GM12878 (cell line): ENCODE results near the gene SLC9B1. TPM values are rescaled to one million over a fixed set of nuclear protein-coding genes. Genes with fewer than 3 reads are reported as not detected.
"Not testable (repeated sequence)": the region's sequence is repeated elsewhere in the genome, so short reads cannot be mapped to it uniquely, and the experiment has no call there.

Experiments
- ATAC-seq: fragments of 200-7000 bp; cut with Tn5 transposase; 3 replicates; pipeline ENCODE4 v1.9.1; 2020; ENCODE audit warnings: mild to moderate bottlenecking, moderate library complexity
- BruUV-seq: library from RNA; stranded (reverse); fragments of 400-500 nt; replicated peaks from 2 replicates; lab custom pipeline; 2021; lab: Mats Ljungman, UMichigan
- CTCF ChIA-PET: fragments of 300-600 bp; sonication (Branson Sonifier 250); formaldehyde crosslinking; extraction: SDS; loops from one replicate; lab custom pipeline; 2021; ENCODE audit warnings: inconsistent platforms; lab: Yijun Ruan, JAX
- POLR2A ChIA-PET: fragments of 350-600 bp; formaldehyde crosslinking; extraction: SDS; loops from one replicate; lab custom pipeline; 2021; ENCODE audit warnings: inconsistent platforms; lab: Charles Lee
- RAD21 ChIA-PET: fragments of 300-600 bp; sonication (Branson Sonifier 250); formaldehyde crosslinking; loops from one replicate; lab custom pipeline; 2023; ENCODE audit warnings: antibody characterized with exemption; ENCODE audit not compliant: unreplicated experiment; lab: Charles Lee
- SMC1A ChIA-PET: fragments of 300-600 bp; sonication (Branson Sonifier 250); formaldehyde crosslinking; loops from one replicate; lab custom pipeline; 2023; ENCODE audit not compliant: unreplicated experiment, uncharacterized antibody; lab: Charles Lee
- DNase-seq: peaks from one replicate; pipeline ENCODE4 v3.0.0-alpha.2; 2011; ENCODE audit warnings: low read depth, low spot score
- FAIRE-seq: peaks from 3 replicates; lab custom pipeline; 2011; peaks lifted over from hg19 to GRCh38; lab: Jason Lieb, UNC
- H2AFZ ChIP-seq: 2 replicates; pipeline ENCODE4 v1.6.0; 2011; ENCODE audit warnings: low read depth, low read length, control low read depth; ENCODE audit not compliant: control insufficient read depth
- H3K27ac ChIP-seq: 2 replicates; pipeline ENCODE4 v1.5.1; 2011; ENCODE audit warnings: control low read depth; ENCODE audit not compliant: control insufficient read depth, insufficient read depth
- H3K27me3 ChIP-seq, 2 experiments: replicated peaks in 1 of 2; 2 replicates each; pipeline versions ENCODE4 v1.6.0 to v1.6.1; 2011; ENCODE audit warnings: low read length in 1 of 2; ENCODE audit not compliant: control insufficient read depth in 2 of 2, insufficient read depth in 2 of 2
- H3K36me3 ChIP-seq, 2 experiments: 2 replicates each; pipeline ENCODE4 v1.5.1; 2011; ENCODE audit warnings: low read length in 1 of 2; ENCODE audit not compliant: control insufficient read depth in 2 of 2, insufficient read depth in 2 of 2
- H3K4me1 ChIP-seq: 2 replicates; pipeline ENCODE4 v1.6.1; 2011; ENCODE audit warnings: mild to moderate bottlenecking, low read length, moderate library complexity, mixed read lengths; ENCODE audit not compliant: control insufficient read depth, insufficient read depth
- H3K4me2 ChIP-seq: 2 replicates; pipeline ENCODE4 v1.6.0; 2011; ENCODE audit warnings: control low read depth; ENCODE audit not compliant: control insufficient read depth, insufficient read depth
- H3K4me3 ChIP-seq: fragments of 200-600 bp; sonication (generic); 2 replicates; pipeline ENCODE4 v1.5.1; 2016
- H3K79me2 ChIP-seq: 2 replicates; pipeline ENCODE4 v1.6.0; 2011; ENCODE audit warnings: low read length; ENCODE audit not compliant: control insufficient read depth, insufficient read depth
- H3K9ac ChIP-seq: 2 replicates; pipeline ENCODE4 v1.8.0; 2011; ENCODE audit warnings: low read length, control low read depth, mixed read lengths; ENCODE audit not compliant: control insufficient read depth, insufficient read depth
- H3K9me3 ChIP-seq: replicated peaks from 3 replicates; pipeline ENCODE4 v1.5.1; 2011; ENCODE audit warnings: mild to moderate bottlenecking, low read length; ENCODE audit not compliant: control insufficient read depth, insufficient read depth
- H4K20me1 ChIP-seq: 2 replicates; pipeline ENCODE4 v1.6.0; 2011; ENCODE audit not compliant: control insufficient read depth, insufficient read depth
- ASH2L ChIP-seq: fragments of 300-600, 200-600 bp; sonication (generic); IDR thresholded peaks from 2 replicates; pipeline ENCODE4 v1.6.1; 2017; ENCODE audit warnings: low read depth, mild to moderate bottlenecking, borderline replicate concordance
- BMI1 ChIP-seq: fragments of 450-650 bp; IDR thresholded peaks from 2 replicates; pipeline ENCODE4 v1.6.1; 2016; ENCODE audit warnings: mild to moderate bottlenecking, moderate library complexity, borderline replicate concordance
- CBFB ChIP-seq: IDR thresholded peaks from 2 replicates; pipeline ENCODE4 v1.6.1; 2016; ENCODE audit warnings: antibody characterized with exemption, low read depth
- CREB1 ChIP-seq: IDR thresholded peaks from 2 replicates; pipeline ENCODE4 v1.6.1; 2012; ENCODE audit warnings: low read depth, mild to moderate bottlenecking, inconsistent platforms
- GATAD2B ChIP-seq: fragments of 450-650 bp; conservative IDR thresholded peaks from 2 replicates; pipeline ENCODE4 v1.6.1; 2017; ENCODE audit warnings: low read depth, mild to moderate bottlenecking, moderate library complexity
- JUND ChIP-seq: IDR thresholded peaks from 2 replicates; pipeline ENCODE4 v1.6.1; 2012; ENCODE audit warnings: low read depth, mild to moderate bottlenecking, low read length, improper control_type of control experiment, moderate library complexity
- NR2C2 ChIP-seq: IDR thresholded peaks from 2 replicates; pipeline ENCODE4 v1.6.1; 2011; ENCODE audit warnings: borderline replicate concordance, low read depth; ENCODE audit not compliant: control insufficient read depth, insufficient read length
- POLR2AphosphoS2 ChIP-seq: IDR thresholded peaks from 2 replicates; pipeline ENCODE4 v1.6.1; 2011; ENCODE audit warnings: low read depth, mild to moderate bottlenecking, low read length, improper control_type of control experiment, moderate library complexity
- SMC3 ChIP-seq: IDR thresholded peaks from 2 replicates; pipeline ENCODE4 v1.6.1; 2011; ENCODE audit warnings: low read length, improper control_type of control experiment, borderline replicate concordance
- ZNF274 ChIP-seq: IDR thresholded peaks from one replicate; pipeline ENCODE4 v1.8.0; 2011; ENCODE audit not compliant: insufficient read length, insufficient read depth
- WGBS: methylation state at CpG from one replicate; pipeline ENCODE4 v1.1.6; 2016; ENCODE audit warnings: low lambda C conversion rate; ENCODE audit not compliant: insufficient replicate concordance, insufficient coverage; ENCODE audit errors: missing lambda C conversion rate; 5-methylcytosine and 5-hydroxymethylcytosine counted together
- in situ Hi-C: fragments of 300-500 bp; cut with MboI; formaldehyde crosslinking; loops from 9 replicates; pipeline ENCODE4 v1.14.3; 2018; ENCODE audit warnings: mixed read lengths
- intact Hi-C: fragments of 100-400 bp; cut with micrococcal nuclease; formaldehyde crosslinking; loops from one replicate; pipeline ENCODE4 v1.14.2; 2022; ENCODE audit not compliant: unreplicated experiment
- polyA plus RNA-seq, 11 experiments: library from polyadenylated mRNA; depleted of rRNA in 4 of 11; unstranded in 6 of 11; stranded (reverse) in 5 of 11; fragments of >200 nt; fragmentation: Nextera tagmentation in 4 of 11; fragmentation: Illumina TruSeq in 1 of 11; extraction: Ambion mirVana in 4 of 11; extraction: Trizol in 1 of 11; gene quantifications; 1 replicate in 1 of 11; 2 replicates in 10 of 11; pipeline versions ENCODE4 v1.2.1 to v1.2.3, GENCODE V29; 2011 to 2016; ENCODE audit warnings: inconsistent platforms in 2 of 11, missing spikeins in 2 of 11, low read depth in 1 of 11
- total RNA-seq, 4 experiments: library from RNA; depleted of rRNA in 3 of 4; stranded (reverse); fragments of >200 nt in 3 of 4; fragmentation: Illumina TruSeq in 1 of 4; extraction: Trizol in 1 of 4; gene quantifications; 2 replicates each; pipeline versions ENCODE4 v1.2.1 to v1.2.3, GENCODE V29; 2013 to 2021
- TF ChIP-seq, protein P1 (sequence below): fragments of 450-650 bp; IDR thresholded peaks from 2 replicates; pipeline ENCODE4 v1.6.1; 2016; ENCODE audit warnings: mild to moderate bottlenecking
- TF ChIP-seq, protein P2 (sequence below): fragments of 450-650 bp; IDR thresholded peaks from 2 replicates; pipeline ENCODE4 v1.6.1; 2017; ENCODE audit warnings: borderline replicate concordance
- TF ChIP-seq, protein P3 (sequence below): fragments of 450-650 bp; IDR thresholded peaks from 2 replicates; pipeline ENCODE4 v1.6.1; 2018; ENCODE audit warnings: borderline replicate concordance, mild to moderate bottlenecking; ENCODE audit not compliant: partially characterized antibody
- TF ChIP-seq, protein P4 (sequence below): fragments of 450-650 bp; IDR thresholded peaks from 2 replicates; pipeline ENCODE4 v1.6.1; 2017; ENCODE audit warnings: low read depth, mild to moderate bottlenecking, moderate library complexity

Gene SLC9B1
- total and polyA plus RNA-seq, 10 of the 15 experiments (the other 5 are each of a cell fraction or from before 2014, with no cell fraction given) = 1.0 to 3.5 (median 1.8) TPM

DNA sequence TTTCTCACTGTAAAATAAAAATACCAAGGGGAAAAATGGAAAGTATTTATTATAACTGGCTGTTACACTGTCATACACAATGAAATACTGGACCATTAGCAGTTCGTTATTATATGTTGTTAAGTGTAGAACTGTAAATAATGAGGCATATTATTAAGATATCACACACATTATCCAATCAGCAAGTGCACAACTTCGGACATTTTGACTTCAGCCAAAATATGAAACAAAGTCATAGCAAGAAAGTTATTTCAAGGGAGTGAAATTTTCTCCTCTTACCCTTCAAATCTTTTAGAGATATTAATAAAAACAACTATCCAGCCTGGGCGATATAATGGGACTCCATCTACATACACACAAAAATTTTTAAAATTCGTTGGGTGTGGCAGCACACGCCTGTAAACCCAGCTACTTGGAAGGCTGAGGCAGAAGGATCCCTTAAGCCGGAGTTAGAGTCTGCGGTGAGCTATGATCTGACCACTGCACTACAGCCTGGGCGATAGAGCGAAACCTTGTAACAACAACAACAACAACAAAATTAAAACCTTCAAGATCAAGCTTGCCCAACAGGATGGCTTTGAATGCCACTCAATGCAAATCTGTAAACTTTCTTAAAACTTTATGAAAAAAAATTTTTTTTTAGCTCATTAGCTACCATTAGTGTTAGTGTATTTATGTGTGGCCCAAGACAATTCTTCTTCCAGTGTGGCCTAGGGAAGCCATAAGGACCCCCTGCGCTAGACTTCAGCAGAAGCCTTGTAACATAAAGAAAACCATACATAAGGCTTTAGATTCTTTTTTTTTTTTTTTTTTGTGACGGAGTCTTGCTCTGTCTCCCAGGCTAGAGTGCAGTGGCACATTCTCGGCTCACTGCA lies 152.0 kb downstream of the SLC9B1 start (continued):
- TF ChIP-seq JUND (no peak), SMC3 (no peak), ASH2L (no peak), NR2C2 (no peak), BMI1 (no peak), CREB1 (peak; percentile 16; the same call in 1 of the 2 replicates), CBFB (no peak; the same call in 1 of the 2 replicates), POLR2AphosphoS2 (no peak), ZNF274 (no peak), GATAD2B (no peak)
- TF ChIP-seq, protein P1, sequence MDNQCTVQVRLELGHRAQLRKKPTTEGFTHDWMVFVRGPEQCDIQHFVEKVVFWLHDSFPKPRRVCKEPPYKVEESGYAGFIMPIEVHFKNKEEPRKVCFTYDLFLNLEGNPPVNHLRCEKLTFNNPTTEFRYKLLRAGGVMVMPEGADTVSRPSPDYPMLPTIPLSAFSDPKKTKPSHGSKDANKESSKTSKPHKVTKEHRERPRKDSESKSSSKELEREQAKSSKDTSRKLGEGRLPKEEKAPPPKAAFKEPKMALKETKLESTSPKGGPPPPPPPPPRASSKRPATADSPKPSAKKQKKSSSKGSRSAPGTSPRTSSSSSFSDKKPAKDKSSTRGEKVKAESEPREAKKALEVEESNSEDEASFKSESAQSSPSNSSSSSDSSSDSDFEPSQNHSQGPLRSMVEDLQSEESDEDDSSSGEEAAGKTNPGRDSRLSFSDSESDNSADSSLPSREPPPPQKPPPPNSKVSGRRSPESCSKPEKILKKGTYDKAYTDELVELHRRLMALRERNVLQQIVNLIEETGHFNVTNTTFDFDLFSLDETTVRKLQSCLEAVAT = peak; percentile 63; the same call in 1 of the 2 replicates
- TF ChIP-seq, protein P2, sequence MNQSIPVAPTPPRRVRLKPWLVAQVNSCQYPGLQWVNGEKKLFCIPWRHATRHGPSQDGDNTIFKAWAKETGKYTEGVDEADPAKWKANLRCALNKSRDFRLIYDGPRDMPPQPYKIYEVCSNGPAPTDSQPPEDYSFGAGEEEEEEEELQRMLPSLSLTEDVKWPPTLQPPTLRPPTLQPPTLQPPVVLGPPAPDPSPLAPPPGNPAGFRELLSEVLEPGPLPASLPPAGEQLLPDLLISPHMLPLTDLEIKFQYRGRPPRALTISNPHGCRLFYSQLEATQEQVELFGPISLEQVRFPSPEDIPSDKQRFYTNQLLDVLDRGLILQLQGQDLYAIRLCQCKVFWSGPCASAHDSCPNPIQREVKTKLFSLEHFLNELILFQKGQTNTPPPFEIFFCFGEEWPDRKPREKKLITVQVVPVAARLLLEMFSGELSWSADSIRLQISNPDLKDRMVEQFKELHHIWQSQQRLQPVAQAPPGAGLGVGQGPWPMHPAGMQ = no peak
- TF ChIP-seq, protein P3, sequence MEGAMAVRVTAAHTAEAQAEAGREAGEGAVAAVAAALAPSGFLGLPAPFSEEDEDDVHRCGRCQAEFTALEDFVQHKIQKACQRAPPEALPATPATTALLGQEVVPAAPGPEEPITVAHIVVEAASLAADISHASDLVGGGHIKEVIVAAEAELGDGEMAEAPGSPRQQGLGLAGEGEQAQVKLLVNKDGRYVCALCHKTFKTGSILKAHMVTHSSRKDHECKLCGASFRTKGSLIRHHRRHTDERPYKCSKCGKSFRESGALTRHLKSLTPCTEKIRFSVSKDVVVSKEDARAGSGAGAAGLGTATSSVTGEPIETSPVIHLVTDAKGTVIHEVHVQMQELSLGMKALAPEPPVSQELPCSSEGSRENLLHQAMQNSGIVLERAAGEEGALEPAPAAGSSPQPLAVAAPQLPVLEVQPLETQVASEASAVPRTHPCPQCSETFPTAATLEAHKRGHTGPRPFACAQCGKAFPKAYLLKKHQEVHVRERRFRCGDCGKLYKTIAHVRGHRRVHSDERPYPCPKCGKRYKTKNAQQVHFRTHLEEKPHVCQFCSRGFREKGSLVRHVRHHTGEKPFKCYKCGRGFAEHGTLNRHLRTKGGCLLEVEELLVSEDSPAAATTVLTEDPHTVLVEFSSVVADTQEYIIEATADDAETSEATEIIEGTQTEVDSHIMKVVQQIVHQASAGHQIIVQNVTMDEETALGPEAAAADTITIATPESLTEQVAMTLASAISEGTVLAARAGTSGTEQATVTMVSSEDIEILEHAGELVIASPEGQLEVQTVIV = no peak
- TF ChIP-seq, protein P4, sequence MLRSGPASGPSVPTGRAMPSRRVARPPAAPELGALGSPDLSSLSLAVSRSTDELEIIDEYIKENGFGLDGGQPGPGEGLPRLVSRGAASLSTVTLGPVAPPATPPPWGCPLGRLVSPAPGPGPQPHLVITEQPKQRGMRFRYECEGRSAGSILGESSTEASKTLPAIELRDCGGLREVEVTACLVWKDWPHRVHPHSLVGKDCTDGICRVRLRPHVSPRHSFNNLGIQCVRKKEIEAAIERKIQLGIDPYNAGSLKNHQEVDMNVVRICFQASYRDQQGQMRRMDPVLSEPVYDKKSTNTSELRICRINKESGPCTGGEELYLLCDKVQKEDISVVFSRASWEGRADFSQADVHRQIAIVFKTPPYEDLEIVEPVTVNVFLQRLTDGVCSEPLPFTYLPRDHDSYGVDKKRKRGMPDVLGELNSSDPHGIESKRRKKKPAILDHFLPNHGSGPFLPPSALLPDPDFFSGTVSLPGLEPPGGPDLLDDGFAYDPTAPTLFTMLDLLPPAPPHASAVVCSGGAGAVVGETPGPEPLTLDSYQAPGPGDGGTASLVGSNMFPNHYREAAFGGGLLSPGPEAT = no peak

DNA sequence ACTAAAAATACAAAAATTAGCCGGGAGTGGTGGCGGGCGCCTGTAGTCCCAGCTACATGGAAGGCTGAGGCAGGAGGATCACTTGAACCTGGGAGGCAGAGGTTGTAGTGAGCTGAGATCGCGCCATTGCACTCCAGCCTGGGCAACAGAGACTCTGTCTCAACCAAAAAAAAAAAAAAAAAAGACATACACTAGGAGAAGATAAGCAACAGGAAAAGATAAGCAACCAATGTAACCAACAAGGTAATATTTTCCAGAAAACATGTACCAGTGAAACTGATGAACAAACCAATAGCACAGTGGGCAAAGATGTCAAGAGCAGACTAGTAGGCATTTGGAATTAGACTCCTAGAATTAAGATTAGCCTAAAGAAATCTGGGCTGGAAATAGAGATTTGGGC lies 154.2 kb downstream of the SLC9B1 start:
- H3K36me3 ChIP-seq, H3K4me3 ChIP-seq, DNase-seq, H3K27ac ChIP-seq, H3K4me1 ChIP-seq, BruUV-seq, ATAC-seq, H3K9ac ChIP-seq, FAIRE-seq, in situ Hi-C loops, H2AFZ ChIP-seq, H3K27me3 ChIP-seq, H4K20me1 ChIP-seq: not testable (repeated sequence)
- Histone ChIP-seq H3K9me3 (peaks cover 11% of the 10 kb centered on the region), H3K79me2 (peaks cover 53% of the 10 kb centered on the region), H3K4me2 (peak overlapping the region; percentile 94)
- 100% methylated on average over 4 of the region's 5 CpGs for WGBS
- intact Hi-C loops = loop anchor here (5.0 kb wide), 2 partner anchors 103 to 207 kb away; partner anchors contain the start of gene MANBA
- ChIA-PET CTCF (interaction anchor here (0.9 to 4.7 kb wide), 2 partner anchors 27 to 37 kb away, joined by 3 to 30 read pairs; partner anchors contain the start of gene UBE2D3), SMC1A (interaction anchor here (1.1 to 5.4 kb wide), 3 partner anchors 10 to 46 kb away, joined by 3 to 91 read pairs (median 3); partner anchors contain the start of gene UBE2D3), RAD21 (interaction anchor here (7.4 kb wide), 1 partner anchor 38 kb away, joined by 139 read pairs; the partner anchor contains the start of gene UBE2D3), POLR2A (interaction anchor here (0.7 to 5.4 kb wide), 6 partner anchors 10 to 180 kb away, joined by 3 to 164 read pairs (median 5); partner anchors contain the start of gene UBE2D3)
